ENCODE measurements around the gene WTIP.

Gene WTIP

GRCh38 chr19:34480491-34480890, 1.1 kb upstream of the WTIP start:
- no peaks in the 10 kb centered on the region for H3K36me3 ChIP-seq (ENCODE audit: insufficient read depth, low read depth, low read length)
- peak overlapping the region; percentile 82; the same call in 1 of the 2 replicates for H3K9ac ChIP-seq (ENCODE audit: low read depth, low read length)
- H3K4me3 ChIP-seq (ENCODE audit: low read length), result peak overlapping the region; percentile 71; the same call in 1 of the 2 replicates
- H3K4me1 ChIP-seq (ENCODE audit: insufficient read depth, low read length), result peaks cover 2% of the 10 kb centered on the region; the same call in 1 of the 2 replicates
- no peak overlapping the region for H3K27ac ChIP-seq (ENCODE audit: low read length)
- peaks cover 27% of the 10 kb centered on the region for H3K27me3 ChIP-seq (ENCODE audit: insufficient read depth, low read length)
- no peaks in the 10 kb centered on the region for H3K9me3 ChIP-seq (ENCODE audit: insufficient read depth, low read depth, low read length)

- H3K4me3 ChIP-seq (ENCODE audit: low read length), result peak overlapping the region; percentile 79; the same call in 1 of the 2 replicates
- peaks cover 27% of the 10 kb centered on the region for H3K27me3 ChIP-seq (ENCODE audit: insufficient read depth, low read length)
- no peaks in the 10 kb centered on the region for H3K9me3 ChIP-seq (ENCODE audit: insufficient read depth, low read depth, low read length)
- peak overlapping the region; percentile 67; the same call in 1 of the 2 replicates for H3K9ac ChIP-seq (ENCODE audit: low read depth, low read length)
- no peak overlapping the region for H3K27ac ChIP-seq (ENCODE audit: low read length)
- peaks cover 2% of the 10 kb centered on the region; the same call in 1 of the 2 replicates for H3K4me1 ChIP-seq (ENCODE audit: insufficient read depth, low read length)
- no peaks in the 10 kb centered on the region for H3K36me3 ChIP-seq (ENCODE audit: insufficient read depth, low read depth, low read length)
These were observed 362 bp downstream of the WTIP start for GRCh38 chr19:34481861-34482379.

- H3K27ac ChIP-seq (ENCODE audit: low read length), result no peak overlapping the region
- H3K4me1 ChIP-seq (ENCODE audit: insufficient read depth, low read length), result peaks cover 2% of the 10 kb centered on the region; the same call in 1 of the 2 replicates
- peaks cover 27% of the 10 kb centered on the region for H3K27me3 ChIP-seq (ENCODE audit: insufficient read depth, low read length)
- no peaks in the 10 kb centered on the region for H3K9me3 ChIP-seq (ENCODE audit: insufficient read depth, low read depth, low read length)
- H3K9ac ChIP-seq (ENCODE audit: low read depth, low read length), result peak overlapping the region; percentile 67; the same call in 1 of the 2 replicates
- peak overlapping the region; percentile 79 for H3K4me3 ChIP-seq (ENCODE audit: low read length)
- H3K36me3 ChIP-seq (ENCODE audit: insufficient read depth, low read depth, low read length), result no peaks in the 10 kb centered on the region
These were observed 1.1 kb downstream of the WTIP start for GRCh38 chr19:34482380-34483250.

GRCh38 chr19:34484328-34484727, 2.8 kb downstream of the WTIP start:
- no peak overlapping the region for H3K27ac ChIP-seq (ENCODE audit: low read length)
- H3K4me3 ChIP-seq (ENCODE audit: low read length), result no peak overlapping the region
- no peak overlapping the region for H3K9ac ChIP-seq (ENCODE audit: low read depth, low read length)

GRCh38 chr19:34485831-34486230, 4.3 kb downstream of the WTIP start:
- H3K9ac ChIP-seq (ENCODE audit: low read depth, low read length), result no peak overlapping the region

More at GRCh38 chr19:34484328-34484727, 2.8 kb downstream of the WTIP start:
- H3K9me3 ChIP-seq (ENCODE audit: insufficient read depth, low read depth, low read length), result no peaks in the 10 kb centered on the region
- H3K36me3 ChIP-seq (ENCODE audit: insufficient read depth, low read depth, low read length), result no peaks in the 10 kb centered on the region
- peaks cover 2% of the 10 kb centered on the region; the same call in 1 of the 2 replicates for H3K4me1 ChIP-seq (ENCODE audit: insufficient read depth, low read length)
- H3K27me3 ChIP-seq (ENCODE audit: insufficient read depth, low read length), result peaks cover 27% of the 10 kb centered on the region

GRCh38 chr19:34487651-34488051, 6.1 kb downstream of the WTIP start:
- Histone ChIP-seq H3K27ac (ENCODE audit: low read length) (no peak overlapping the region), H3K4me3 (ENCODE audit: low read length) (no peak overlapping the region), H3K4me1 (ENCODE audit: insufficient read depth, low read length) (no peaks in the 10 kb centered on the region), H3K9me3 (ENCODE audit: insufficient read depth, low read depth, low read length) (no peaks in the 10 kb centered on the region), H3K36me3 (ENCODE audit: insufficient read depth, low read depth, low read length) (peaks cover 10% of the 10 kb centered on the region; the same call in 1 of the 2 replicates), H3K27me3 (ENCODE audit: insufficient read depth, low read length) (peaks cover 11% of the 10 kb centered on the region), H3K9ac (ENCODE audit: low read depth, low read length) (no peak overlapping the region)

More at GRCh38 chr19:34485831-34486230, 4.3 kb downstream of the WTIP start:
- H3K27me3 ChIP-seq (ENCODE audit: insufficient read depth, low read length), result peaks cover 16% of the 10 kb centered on the region
- H3K9me3 ChIP-seq (ENCODE audit: insufficient read depth, low read depth, low read length), result no peaks in the 10 kb centered on the region
- peaks cover under 1% of the 10 kb centered on the region; the same call in 1 of the 2 replicates for H3K4me1 ChIP-seq (ENCODE audit: insufficient read depth, low read length)
- no peaks in the 10 kb centered on the region for H3K36me3 ChIP-seq (ENCODE audit: insufficient read depth, low read depth, low read length)
- H3K4me3 ChIP-seq (ENCODE audit: low read length), result no peak overlapping the region
- H3K27ac ChIP-seq (ENCODE audit: low read length), result no peak overlapping the region

- Histone ChIP-seq H3K4me3 (ENCODE audit: low read length) (no peak overlapping the region), H3K9me3 (ENCODE audit: insufficient read depth, low read depth, low read length) (no peaks in the 10 kb centered on the region), H3K4me1 (ENCODE audit: insufficient read depth, low read length) (no peaks in the 10 kb centered on the region), H3K27me3 (ENCODE audit: insufficient read depth, low read length) (no peaks in the 10 kb centered on the region), H3K9ac (ENCODE audit: low read depth, low read length) (no peak overlapping the region), H3K36me3 (ENCODE audit: insufficient read depth, low read depth, low read length) (peaks cover 22% of the 10 kb centered on the region; the same call in 1 of the 2 replicates), H3K27ac (ENCODE audit: low read length) (no peak overlapping the region)
These were observed 7.6 kb downstream of the WTIP start for GRCh38 chr19:34489175-34489574.

GRCh38 chr19:34490141-34490766, 8.7 kb downstream of the WTIP start:
- Histone ChIP-seq H3K27ac (ENCODE audit: low read length) (no peak overlapping the region), H3K4me3 (ENCODE audit: low read length) (no peak overlapping the region), H3K9me3 (ENCODE audit: insufficient read depth, low read depth, low read length) (no peaks in the 10 kb centered on the region), H3K9ac (ENCODE audit: low read depth, low read length) (no peak overlapping the region), H3K36me3 (ENCODE audit: insufficient read depth, low read depth, low read length) (peaks cover 22% of the 10 kb centered on the region; the same call in 1 of the 2 replicates), H3K4me1 (ENCODE audit: insufficient read depth, low read length) (no peaks in the 10 kb centered on the region), H3K27me3 (ENCODE audit: insufficient read depth, low read length) (no peaks in the 10 kb centered on the region)

- no peak overlapping the region for H3K9ac ChIP-seq (ENCODE audit: low read depth, low read length)
- H3K27me3 ChIP-seq (ENCODE audit: insufficient read depth, low read length), result no peaks in the 10 kb centered on the region
- H3K4me3 ChIP-seq (ENCODE audit: low read length), result no peak overlapping the region
- no peak overlapping the region for H3K27ac ChIP-seq (ENCODE audit: low read length)
- H3K36me3 ChIP-seq (ENCODE audit: insufficient read depth, low read depth, low read length), result peaks cover 22% of the 10 kb centered on the region; the same call in 1 of the 2 replicates
- H3K4me1 ChIP-seq (ENCODE audit: insufficient read depth, low read length), result no peaks in the 10 kb centered on the region
- H3K9me3 ChIP-seq (ENCODE audit: insufficient read depth, low read depth, low read length), result no peaks in the 10 kb centered on the region
These were observed 11.6 kb downstream of the WTIP start for GRCh38 chr19:34493038-34493648.

- no peaks in the 10 kb centered on the region for H3K4me1 ChIP-seq (ENCODE audit: insufficient read depth, low read length)
- no peak overlapping the region for H3K4me3 ChIP-seq (ENCODE audit: low read length)
- no peak overlapping the region for H3K27ac ChIP-seq (ENCODE audit: low read length)
- no peaks in the 10 kb centered on the region for H3K9me3 ChIP-seq (ENCODE audit: insufficient read depth, low read depth, low read length)
- no peaks in the 10 kb centered on the region for H3K27me3 ChIP-seq (ENCODE audit: insufficient read depth, low read length)
- no peak overlapping the region for H3K9ac ChIP-seq (ENCODE audit: low read depth, low read length)
- H3K36me3 ChIP-seq (ENCODE audit: insufficient read depth, low read depth, low read length), result peaks cover 22% of the 10 kb centered on the region; the same call in 1 of the 2 replicates
These were observed 12.1 kb downstream of the WTIP start for GRCh38 chr19:34493649-34494044.

GRCh38 chr19:34494601-34495000, 13.0 kb downstream of the WTIP start:
- Histone ChIP-seq H3K9me3 (ENCODE audit: insufficient read depth, low read depth, low read length) (no peaks in the 10 kb centered on the region), H3K4me1 (ENCODE audit: insufficient read depth, low read length) (no peaks in the 10 kb centered on the region), H3K36me3 (ENCODE audit: insufficient read depth, low read depth, low read length) (peaks cover 22% of the 10 kb centered on the region; the same call in 1 of the 2 replicates), H3K27ac (ENCODE audit: low read length) (no peak overlapping the region), H3K4me3 (ENCODE audit: low read length) (no peak overlapping the region), H3K27me3 (ENCODE audit: insufficient read depth, low read length) (no peaks in the 10 kb centered on the region), H3K9ac (ENCODE audit: low read depth, low read length) (no peak overlapping the region)

Measured in iPS-20b (cell line).